ENCODE results near the gene GIPC2. TPM values are rescaled to one million over a fixed set of nuclear protein-coding genes. Genes with fewer than 3 reads are reported as not detected.
"Not testable (repeated sequence)": the region's sequence is repeated elsewhere in the genome, so short reads cannot be mapped to it uniquely, and the experiment has no call there.

Gene GIPC2
- total and polyA plus RNA-seq, 2 of the 4 experiments (the other 2 are of a cell fraction) = 0.07 to 0.18 TPM

DNA sequence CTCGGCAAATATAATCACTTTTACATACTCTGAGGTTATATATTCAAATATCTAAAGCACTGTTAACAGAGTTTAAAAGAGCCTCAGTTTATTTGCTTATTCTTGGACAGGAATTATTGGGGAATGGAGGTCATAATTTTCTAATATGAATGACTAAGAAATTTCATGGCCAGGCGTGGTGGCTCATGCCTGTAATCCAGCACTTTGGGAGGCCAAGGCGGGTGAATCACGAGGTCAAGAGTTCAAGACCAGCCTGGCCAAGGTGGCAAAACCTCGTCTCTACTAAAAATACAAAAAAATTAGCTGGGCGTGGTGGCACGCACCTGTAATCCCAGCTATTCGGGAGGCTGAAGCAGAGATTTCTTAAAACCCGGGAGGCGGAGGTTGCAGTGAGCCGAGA is 45.2 kb upstream of the GIPC2 start:
- CTCF ChIA-PET = interaction anchor here (0.6 kb wide), 2 partner anchors 10 to 325 kb away, joined by 3 to 4 read pairs; no protein-coding TSS in a partner anchor
- in situ Hi-C loops (cut with MboI; ENCODE audit: low sequenced_read_pairs); H2BK120ac ChIP-seq (ENCODE audit: low read depth, low read length): not testable (repeated sequence)

More for the DNA sequence above, 45.2 kb upstream of the GIPC2 start:
- H3K9me3 ChIP-seq (ENCODE audit: control insufficient read depth, insufficient read depth, low read length); ATAC-seq (ENCODE audit: low read depth); H3K4me1 ChIP-seq (ENCODE audit: control insufficient read depth, insufficient read depth, low read length); DNase-seq; H3K27ac ChIP-seq (ENCODE audit: insufficient read depth, low read length); H4K5ac ChIP-seq (ENCODE audit: low read depth, low read length); H3K4ac ChIP-seq (ENCODE audit: low read depth, low read length); H3K27me3 ChIP-seq (ENCODE audit: control insufficient read depth, insufficient read depth, low read length); H3K4me3 ChIP-seq (ENCODE audit: insufficient read depth, low read depth, low read length); H4K8ac ChIP-seq (ENCODE audit: low read depth in 2 of 2, low read length in 2 of 2); H3K14ac ChIP-seq (replicated peaks; ENCODE audit: low read depth, low read length); H2AK5ac ChIP-seq (ENCODE audit: low read depth, low read length); H2BK5ac ChIP-seq (ENCODE audit: low read depth, low read length, poor library complexity, severe bottlenecking); H3K36me3 ChIP-seq (ENCODE audit: control insufficient read depth, insufficient read depth, low read length); H2BK15ac ChIP-seq (ENCODE audit: low read depth, low read length); H2BK20ac ChIP-seq (ENCODE audit: low read depth, low read length); intact Hi-C loops (cut with micrococcal nuclease); H3K18ac ChIP-seq (ENCODE audit: low read depth, low read length); H3K9me1 ChIP-seq (ENCODE audit: insufficient read depth, low read length); POLR2A ChIA-PET (ENCODE audit: unreplicated experiment); H2AK9ac ChIP-seq (replicated peaks; ENCODE audit: low read depth, low read length, poor library complexity); H4K20me1 ChIP-seq (ENCODE audit: insufficient read depth, low read length); H3K9ac ChIP-seq (ENCODE audit: low read depth, low read length); BruUV-seq (replicated peaks); H3K23ac ChIP-seq (ENCODE audit: low read depth, low read length); H3K56ac ChIP-seq (ENCODE audit: extremely low read depth, insufficient read depth, low read length); H4K91ac ChIP-seq (ENCODE audit: insufficient read depth, low read depth, low read length); dilution Hi-C loops (cut with HindIII; ENCODE audit: low sequenced_read_pairs, unreplicated experiment); H2AFZ ChIP-seq (replicated peaks; ENCODE audit: low read length, poor library complexity); H3K4me2 ChIP-seq (ENCODE audit: low read depth, low read length): not testable (repeated sequence)
- WGBS, 2 experiments (ENCODE audit: extremely low coverage in 2 of 2, insufficient read length in 1 of 2) = 100% methylated on average over 2 of the region's 11 CpGs; no CpG with 5 or more reads in 1 of the 2 experiments
- H3K79me1 ChIP-seq (ENCODE audit: low read depth in 1 of 2, low read length in 2 of 2) = peaks cover 10 to 15% of the 10 kb centered on the region in 2 experiments; a peak in 3 of 4 replicates

Data from IMR-90 (cell line).